Left colon (tissue), 2 donors: ENCODE data around the gene SF3A2. TPM values are rescaled to one million over a fixed set of nuclear protein-coding genes. Genes with fewer than 3 reads are reported as not detected.

Experiments used
- ATAC-seq: fragments of 200-7000 bp; cut with Tn5 transposase; one replicate; pipeline ENCODE4 v1.9.1; 2020; ENCODE audit warnings: mild to moderate bottlenecking, moderate library complexity
- DNase-seq, 2 donors: peaks; one replicate each; pipeline ENCODE4 v3.0.0-alpha.2; 2020
- intact Hi-C, 2 donors: fragments of 100-400 bp; cut with DNase I in 1 of 2; cut with micrococcal nuclease in 1 of 2; formaldehyde crosslinking; loops; one replicate each; pipeline versions ENCODE4 v1.11.2 to v1.14.0; 2022; cut with DNase I, micrococcal nuclease
- total RNA-seq, 2 donors: library from RNA; stranded (reverse); fragmentation: NEBNext Ultra II Directional; extraction: Animal tissue kit (Norgen Biotek cat#: 25700); gene quantifications; one replicate each; pipeline ENCODE4 v1.2.1, GENCODE V29; 2021
- donor health status: DM: no; HTN: no; CAD: no.
- donor health status: DM: yes; HTN: yes; CAD: no.

Gene SF3A2
- total RNA-seq, 2 donors from 2014 or later: 60.3 to 62.7 TPM

- no peak for ATAC-seq
- intact Hi-C loops: loop anchor here in 1 of 2 donors (10.0 kb wide), 1 partner anchor 78 kb away; the partner anchor contains the start of genes LSM7 and SPPL2B
- no peak for DNase-seq
Measured at GRCh38 chr19:2246801-2247361, 10.3 kb downstream of the SF3A2 start.

DNA sequence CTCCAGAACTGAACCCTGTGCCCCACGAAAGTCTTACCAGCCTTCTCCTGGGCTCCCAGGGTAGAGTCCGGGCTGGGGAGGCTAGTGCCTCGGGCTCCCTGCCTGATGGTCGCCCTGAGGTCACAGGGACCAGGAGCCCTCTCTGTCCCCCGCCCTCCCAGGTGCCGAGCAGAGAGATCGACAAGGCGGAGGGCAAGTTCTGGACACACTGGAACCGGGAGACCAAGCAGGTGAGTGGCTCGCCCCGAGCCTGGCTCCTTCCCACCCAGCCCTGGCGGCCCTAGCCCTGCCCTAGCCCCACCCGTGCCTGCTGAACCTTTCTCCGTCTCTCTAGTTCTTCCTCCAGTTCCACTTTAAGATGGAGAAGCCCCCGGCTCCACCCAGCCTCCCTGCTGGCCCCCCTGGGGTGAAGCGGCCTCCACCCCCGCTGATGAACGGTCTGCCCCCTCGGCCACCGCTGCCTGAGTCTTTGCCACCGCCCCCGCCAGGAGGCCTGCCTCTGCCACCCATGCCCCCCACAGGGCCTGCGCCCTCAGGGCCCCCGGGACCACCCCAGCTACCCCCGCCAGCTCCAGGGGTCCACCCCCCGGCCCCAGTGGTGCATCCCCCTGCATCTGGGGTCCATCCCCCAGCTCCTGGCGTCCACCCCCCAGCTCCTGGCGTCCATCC lies 10.9 kb downstream of the SF3A2 start:
- intact Hi-C loops: loop anchor here in 1 of 2 donors (10.0 kb wide), 1 partner anchor 77 kb away; the partner anchor contains the start of genes LSM7 and SPPL2B
- DNase-seq (no peak), ATAC-seq (no peak)

DNA sequence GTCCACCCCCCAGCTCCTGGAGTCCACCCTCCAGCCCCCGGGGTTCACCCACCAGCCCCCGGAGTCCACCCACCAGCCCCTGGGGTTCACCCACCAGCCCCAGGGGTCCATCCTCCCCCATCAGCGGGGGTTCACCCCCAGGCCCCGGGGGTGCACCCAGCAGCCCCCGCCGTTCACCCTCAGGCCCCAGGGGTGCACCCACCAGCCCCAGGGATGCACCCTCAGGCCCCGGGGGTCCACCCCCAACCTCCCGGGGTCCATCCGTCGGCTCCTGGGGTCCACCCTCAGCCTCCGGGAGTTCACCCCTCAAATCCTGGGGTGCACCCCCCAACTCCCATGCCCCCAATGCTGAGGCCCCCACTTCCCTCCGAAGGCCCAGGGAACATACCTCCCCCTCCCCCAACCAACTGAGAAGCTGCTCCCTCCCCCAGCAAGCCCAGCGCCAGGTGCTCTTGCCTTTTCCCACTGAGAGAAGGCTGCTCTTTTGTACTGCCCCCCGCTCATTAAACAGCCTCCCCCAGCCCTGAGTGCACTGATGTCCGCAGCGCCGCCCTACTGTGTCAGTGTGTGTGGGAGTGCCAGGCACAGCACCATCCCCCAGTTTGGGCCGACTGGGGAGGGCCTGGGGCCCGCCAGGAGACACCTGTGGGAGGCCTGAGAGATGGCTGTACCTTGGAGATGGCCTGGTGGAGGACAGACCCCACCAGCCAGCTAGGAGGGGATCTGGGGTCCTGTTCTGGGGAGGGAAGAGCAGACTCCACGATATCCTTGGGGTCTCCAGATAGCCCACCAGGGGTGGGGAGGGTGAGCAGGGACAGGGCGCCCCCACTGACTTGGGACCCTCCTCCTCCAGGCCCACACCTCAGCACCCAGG lies 11.7 kb downstream of the SF3A2 start:
- intact Hi-C loops: loop anchor here in 1 of 2 donors (10.0 kb wide), 1 partner anchor 76 kb away; the partner anchor contains the start of genes LSM7 and SPPL2B

DNA sequence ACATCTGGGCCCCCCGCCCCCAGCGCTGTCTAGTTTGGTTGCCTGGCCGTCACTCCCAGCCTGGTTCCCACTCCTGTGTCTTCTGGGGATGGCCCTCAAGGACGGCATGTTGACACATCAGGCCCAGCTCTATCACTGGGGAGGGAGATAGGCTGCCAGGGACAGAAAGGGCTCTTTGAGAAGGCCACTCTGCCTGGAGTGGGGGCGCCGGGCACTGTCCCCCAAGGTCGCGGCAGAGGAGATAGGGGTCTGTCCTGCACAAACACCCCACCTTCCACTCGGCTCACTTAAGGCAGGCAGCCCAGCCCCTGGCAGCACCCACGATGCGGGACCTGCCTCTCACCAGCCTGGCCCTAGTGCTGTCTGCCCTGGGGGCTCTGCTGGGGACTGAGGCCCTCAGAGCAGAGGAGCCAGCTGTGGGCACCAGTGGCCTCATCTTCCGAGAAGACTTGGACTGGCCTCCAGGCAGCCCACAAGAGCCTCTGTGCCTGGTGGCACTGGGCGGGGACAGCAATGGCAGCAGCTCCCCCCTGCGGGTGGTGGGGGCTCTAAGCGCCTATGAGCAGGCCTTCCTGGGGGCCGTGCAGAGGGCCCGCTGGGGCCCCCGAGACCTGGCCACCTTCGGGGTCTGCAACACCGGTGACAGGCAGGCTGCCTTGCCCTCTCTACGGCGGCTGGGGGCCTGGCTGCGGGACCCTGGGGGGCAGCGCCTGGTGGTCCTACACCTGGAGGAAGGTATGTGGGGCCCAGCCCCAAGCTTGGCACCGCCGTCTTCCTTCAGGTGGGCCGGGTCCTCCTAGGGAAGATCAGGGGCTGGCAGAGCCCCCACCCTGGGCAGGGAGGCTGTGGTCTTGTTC lies 12.6 kb downstream of the SF3A2 start, which contains the start of gene AMH:
AMH (plus strand) TSS at position 314 of the 857 bp plus-strand sequence; CDS start at position 324, 10 bp downstream.
- peak; percentile 14 for ATAC-seq

More for the DNA sequence above, 11.7 kb downstream of the SF3A2 start:
- DNase-seq (no peak), ATAC-seq (no peak)

DNA sequence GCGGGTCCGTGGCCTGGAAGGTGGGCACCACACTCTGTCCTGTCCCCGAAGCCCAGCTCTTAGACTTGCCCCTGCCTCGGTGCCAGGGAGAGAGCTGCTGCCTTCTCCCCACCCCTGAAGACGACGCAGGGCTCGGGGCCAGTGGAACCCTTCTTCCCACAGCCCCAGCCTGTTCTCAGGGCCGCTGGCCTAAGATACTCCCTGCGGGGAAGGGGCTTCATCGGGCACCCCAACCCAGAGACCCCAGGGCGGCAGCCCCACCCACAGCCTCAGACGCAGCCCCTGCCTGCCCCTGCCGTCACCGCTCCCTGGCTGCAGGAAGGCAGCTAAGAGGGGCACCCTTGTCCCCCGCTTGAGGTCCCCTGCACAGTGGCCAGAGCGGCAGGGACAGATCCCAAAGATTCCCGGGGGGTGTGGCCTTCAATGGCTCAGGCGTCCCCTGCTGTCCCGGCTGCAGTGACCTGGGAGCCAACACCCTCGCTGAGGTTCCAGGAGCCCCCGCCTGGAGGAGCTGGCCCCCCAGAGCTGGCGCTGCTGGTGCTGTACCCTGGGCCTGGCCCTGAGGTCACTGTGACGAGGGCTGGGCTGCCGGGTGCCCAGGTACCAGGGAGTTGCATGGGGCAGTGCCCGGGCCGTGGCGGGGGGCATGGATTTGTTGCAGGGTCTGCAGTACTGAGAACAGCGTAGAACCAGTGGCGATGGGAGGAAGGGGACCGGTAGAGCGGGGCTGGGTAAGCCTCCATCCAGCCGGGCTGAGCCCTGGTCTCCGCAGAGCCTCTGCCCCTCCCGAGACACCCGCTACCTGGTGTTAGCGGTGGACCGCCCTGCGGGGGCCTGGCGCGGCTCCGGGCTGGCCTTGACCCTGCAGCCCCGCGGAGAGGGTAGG lies 13.5 kb downstream of the SF3A2 start:
- intact Hi-C loops: loop anchor here in 1 of 2 donors (10.0 kb wide), 1 partner anchor 75 kb away; the partner anchor contains the start of genes LSM7 and SPPL2B
- peak; percentile 16 for ATAC-seq
- no peak for DNase-seq

More for the DNA sequence above, 12.6 kb downstream of the SF3A2 start, which contains the start of gene AMH:
- no peak for DNase-seq
- intact Hi-C loops: loop anchor here in 1 of 2 donors (10.0 kb wide), 1 partner anchor 76 kb away; the partner anchor contains the start of genes LSM7 and SPPL2B

DNA sequence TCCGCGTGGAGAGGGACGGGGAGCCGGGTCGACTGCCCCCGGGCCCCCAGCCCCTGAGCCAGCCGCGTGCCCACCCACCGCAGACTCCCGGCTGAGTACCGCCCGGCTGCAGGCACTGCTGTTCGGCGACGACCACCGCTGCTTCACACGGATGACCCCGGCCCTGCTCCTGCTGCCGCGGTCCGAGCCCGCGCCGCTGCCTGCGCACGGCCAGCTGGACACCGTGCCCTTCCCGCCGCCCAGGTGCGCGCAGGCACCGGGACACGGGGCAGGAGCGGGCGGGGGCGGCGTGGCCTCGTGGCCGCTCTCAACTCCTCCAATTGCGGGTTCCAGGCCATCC lies 14.1 kb downstream of the SF3A2 start:
- intact Hi-C loops: no loop called here
- no peak for ATAC-seq
- no peak for DNase-seq

DNA sequence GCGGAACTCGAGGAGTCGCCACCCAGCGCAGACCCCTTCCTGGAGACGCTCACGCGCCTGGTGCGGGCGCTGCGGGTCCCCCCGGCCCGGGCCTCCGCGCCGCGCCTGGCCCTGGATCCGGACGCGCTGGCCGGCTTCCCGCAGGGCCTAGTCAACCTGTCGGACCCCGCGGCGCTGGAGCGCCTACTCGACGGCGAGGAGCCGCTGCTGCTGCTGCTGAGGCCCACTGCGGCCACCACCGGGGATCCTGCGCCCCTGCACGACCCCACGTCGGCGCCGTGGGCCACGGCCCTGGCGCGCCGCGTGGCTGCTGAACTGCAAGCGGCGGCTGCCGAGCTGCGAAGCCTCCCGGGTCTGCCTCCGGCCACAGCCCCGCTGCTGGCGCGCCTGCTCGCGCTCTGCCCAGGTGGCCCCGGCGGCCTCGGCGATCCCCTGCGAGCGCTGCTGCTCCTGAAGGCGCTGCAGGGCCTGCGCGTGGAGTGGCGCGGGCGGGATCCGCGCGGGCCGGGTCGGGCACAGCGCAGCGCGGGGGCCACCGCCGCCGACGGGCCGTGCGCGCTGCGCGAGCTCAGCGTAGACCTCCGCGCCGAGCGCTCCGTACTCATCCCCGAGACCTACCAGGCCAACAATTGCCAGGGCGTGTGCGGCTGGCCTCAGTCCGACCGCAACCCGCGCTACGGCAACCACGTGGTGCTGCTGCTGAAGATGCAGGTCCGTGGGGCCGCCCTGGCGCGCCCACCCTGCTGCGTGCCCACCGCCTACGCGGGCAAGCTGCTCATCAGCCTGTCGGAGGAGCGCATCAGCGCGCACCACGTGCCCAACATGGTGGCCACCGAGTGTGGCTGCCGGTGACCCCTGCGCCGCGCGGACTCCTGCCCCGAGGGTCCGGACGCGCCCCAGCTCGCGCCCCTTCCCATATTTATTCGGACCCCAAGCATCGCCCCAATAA lies 14.8 kb downstream of the SF3A2 start:
- intact Hi-C loops: no loop called here
- ATAC-seq: no peak

GRCh38 chr19:2252055-2252796 lies 15.6 kb downstream of the SF3A2 start:
- ATAC-seq (no peak), DNase-seq (no peak)
- intact Hi-C loops: no loop called here

More for the DNA sequence above, 14.8 kb downstream of the SF3A2 start:
- DNase-seq: no peak

- ATAC-seq: no peak
Measured at GRCh38 chr19:2252797-2253105, 16.1 kb downstream of the SF3A2 start.

GRCh38 chr19:2253106-2254063 lies 16.8 kb downstream of the SF3A2 start:
- DNase-seq (no peak), ATAC-seq (no peak)
- intact Hi-C loops: no loop called here

More at GRCh38 chr19:2252797-2253105, 16.1 kb downstream of the SF3A2 start:
- intact Hi-C loops: no loop called here
- no peak for DNase-seq

DNA sequence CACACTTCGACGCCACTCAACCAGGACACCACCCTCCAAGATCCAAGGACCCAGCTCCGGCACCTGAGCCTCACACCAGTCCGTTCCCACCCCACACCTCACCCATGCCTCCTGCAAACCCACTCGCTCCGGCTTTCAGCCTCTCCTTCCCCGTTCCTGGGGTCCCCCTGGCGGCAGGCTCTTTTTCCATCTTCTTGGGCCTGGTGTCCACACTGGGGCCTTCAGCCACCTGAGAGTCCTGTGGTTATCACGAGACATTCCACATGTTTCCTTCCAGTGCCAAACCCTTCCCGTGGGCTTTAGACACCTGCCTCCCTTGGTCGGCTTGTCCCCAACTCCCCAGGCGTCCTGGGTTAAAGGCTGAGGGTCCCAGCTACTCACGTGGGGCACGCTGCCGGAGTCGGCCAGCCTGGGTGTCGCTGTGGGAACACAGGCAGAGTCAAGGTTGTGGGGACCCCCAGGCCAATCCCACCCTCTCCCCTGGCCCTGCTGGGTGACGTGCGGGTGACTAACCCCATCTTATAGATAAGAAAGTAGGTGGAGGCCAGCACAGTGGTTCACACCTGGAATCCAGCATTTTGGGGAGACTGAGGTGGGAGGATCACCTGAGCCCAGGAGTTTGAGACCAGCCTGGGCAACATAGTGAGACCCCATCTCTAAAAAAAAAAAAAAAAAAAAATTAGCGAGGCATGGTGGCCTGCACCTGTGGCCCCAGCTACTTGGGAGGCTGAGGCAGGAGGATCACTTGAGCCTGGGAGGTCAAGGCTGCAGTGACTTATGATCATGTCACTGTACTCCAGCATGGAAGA lies 17.6 kb downstream of the SF3A2 start:
- no peak for ATAC-seq
- intact Hi-C loops: no loop called here
- DNase-seq: no peak

- ATAC-seq (no peak), DNase-seq (no peak)
- intact Hi-C loops: no loop called here
Measured at GRCh38 chr19:2255112-2255845, 18.7 kb downstream of the SF3A2 start.

GRCh38 chr19:2255982-2256685 lies 19.5 kb downstream of the SF3A2 start, which contains the start of gene JSRP1:
Gene JSRP1, minus strand, starts transcription at chr19:2256417. Its CDS starts 1,103 bp downstream, at chr19:2255314.
- DNase-seq (no peak), ATAC-seq (peak; percentile 52)
- intact Hi-C loops: no loop called here
